Measurements from ENCODE around the gene CACTIN.

The CACTIN gene

DNA sequence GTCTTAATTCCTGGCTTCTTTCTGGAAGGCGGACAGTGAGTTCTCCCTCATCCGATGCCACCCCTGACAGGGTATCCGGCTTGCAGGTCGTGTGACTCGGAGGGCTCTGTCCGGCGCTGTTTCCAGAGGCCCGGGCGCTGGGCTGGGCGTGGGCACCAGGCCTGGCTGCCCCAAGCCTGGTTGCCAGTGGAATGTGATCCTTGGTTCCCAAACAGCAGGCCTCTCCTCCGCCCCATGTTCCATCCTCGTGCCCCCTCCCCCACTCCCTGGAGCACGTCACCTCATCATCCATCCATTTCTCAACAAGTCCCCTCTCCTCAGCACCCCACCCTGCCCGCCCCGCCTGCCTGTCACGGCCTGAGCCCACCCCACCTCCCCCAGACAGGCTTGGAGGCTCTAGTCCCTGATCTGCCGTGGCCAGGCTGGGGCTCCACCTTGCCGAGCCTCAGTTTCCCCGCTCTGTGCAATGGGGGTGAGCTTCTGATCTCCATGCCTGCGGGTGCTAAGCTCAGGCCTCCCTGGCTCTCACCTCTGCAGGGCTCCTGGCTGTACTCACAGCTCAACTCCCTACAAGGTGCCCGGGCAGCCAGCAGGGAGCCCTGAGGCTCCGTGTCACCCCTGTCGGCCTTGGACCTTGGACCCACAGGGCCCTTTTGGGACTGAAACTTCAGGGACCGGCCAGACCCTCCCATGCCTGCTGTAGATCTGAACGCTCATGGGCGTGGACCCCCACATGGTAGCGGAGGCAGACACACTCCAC, 22.2 kb downstream of the CACTIN start:
- Histone ChIP-seq H3K4me3 (ENCODE audit: insufficient read length, low read depth) (no peak overlapping the region), H3K9ac (ENCODE audit: insufficient read length, low read depth) (no peak overlapping the region), H3K9me3 (ENCODE audit: insufficient read depth, low read length) (no peaks in the 10 kb centered on the region), H3K4me1 (ENCODE audit: insufficient read depth, insufficient read length) (peaks cover 15% of the 10 kb centered on the region), H3K36me3 (ENCODE audit: insufficient read depth, insufficient read length, low read length) (peaks cover 6% of the 10 kb centered on the region), H3K27me3 (ENCODE audit: insufficient read depth, insufficient read length) (peaks cover 18% of the 10 kb centered on the region)
- DNase-seq (ENCODE audit: low read depth, low spot score): no peak
- TF ChIP-seq ZNF274 (IDR thresholded peaks at IDR 0.05; ENCODE audit: low read depth, low read length): no peak
- TF ChIP-seq SUZ12 (IDR thresholded peaks at IDR 0.05; ENCODE audit: extremely low read depth, insufficient read depth, insufficient read length): no peak
- TF ChIP-seq YY1 (IDR thresholded peaks at IDR 0.05; ENCODE audit: insufficient read depth, insufficient read length): no peak

- TF ChIP-seq ZNF274 (IDR thresholded peaks at IDR 0.05; ENCODE audit: low read depth, low read length): no peak
- no peak for TF ChIP-seq SUZ12 (IDR thresholded peaks at IDR 0.05; ENCODE audit: extremely low read depth, insufficient read depth, insufficient read length)
- TF ChIP-seq YY1 (IDR thresholded peaks at IDR 0.05; ENCODE audit: insufficient read depth, insufficient read length): no peak
- H3K4me3 ChIP-seq (ENCODE audit: insufficient read length, low read depth): no peak overlapping the region
- peak overlapping the region; percentile 36 for H3K9ac ChIP-seq (ENCODE audit: insufficient read length, low read depth)
- peaks cover 18% of the 10 kb centered on the region for H3K27me3 ChIP-seq (ENCODE audit: insufficient read depth, insufficient read length)
- H3K36me3 ChIP-seq (ENCODE audit: insufficient read depth, insufficient read length, low read length): peaks cover 5% of the 10 kb centered on the region
- DNase-seq (ENCODE audit: low read depth, low spot score): no peak
- H3K4me1 ChIP-seq (ENCODE audit: insufficient read depth, insufficient read length): peaks cover 13% of the 10 kb centered on the region
- no peaks in the 10 kb centered on the region for H3K9me3 ChIP-seq (ENCODE audit: insufficient read depth, low read length)
Observed at GRCh38 chr19:3603121-3603811, 23.3 kb downstream of the CACTIN start.

GRCh38 chr19:3601021-3601420, 25.6 kb downstream of the CACTIN start:
- TF ChIP-seq ZNF274 (IDR thresholded peaks at IDR 0.05; ENCODE audit: low read depth, low read length) (no peak), SUZ12 (IDR thresholded peaks at IDR 0.05; ENCODE audit: extremely low read depth, insufficient read depth, insufficient read length) (no peak), YY1 (IDR thresholded peaks at IDR 0.05; ENCODE audit: insufficient read depth, insufficient read length) (no peak)
- no peaks in the 10 kb centered on the region for H3K9me3 ChIP-seq (ENCODE audit: insufficient read depth, low read length)
- DNase-seq (ENCODE audit: low read depth, low spot score): no peak
- peaks cover 5% of the 10 kb centered on the region for H3K36me3 ChIP-seq (ENCODE audit: insufficient read depth, insufficient read length, low read length)
- H3K9ac ChIP-seq (ENCODE audit: insufficient read length, low read depth): no peak overlapping the region
- H3K4me3 ChIP-seq (ENCODE audit: insufficient read length, low read depth): no peak overlapping the region
- H3K4me1 ChIP-seq (ENCODE audit: insufficient read depth, insufficient read length): peaks cover 9% of the 10 kb centered on the region
- peaks cover 15% of the 10 kb centered on the region for H3K27me3 ChIP-seq (ENCODE audit: insufficient read depth, insufficient read length)

GRCh38 chr19:3599776-3600187, 26.8 kb downstream of the CACTIN start:
- no peaks in the 10 kb centered on the region for H3K9me3 ChIP-seq (ENCODE audit: insufficient read depth, low read length)
- TF ChIP-seq ZNF274 (IDR thresholded peaks at IDR 0.05; ENCODE audit: low read depth, low read length) (no peak), SUZ12 (IDR thresholded peaks at IDR 0.05; ENCODE audit: extremely low read depth, insufficient read depth, insufficient read length) (no peak), YY1 (IDR thresholded peaks at IDR 0.05; ENCODE audit: insufficient read depth, insufficient read length) (no peak)
- no peak overlapping the region for H3K9ac ChIP-seq (ENCODE audit: insufficient read length, low read depth)
- H3K4me1 ChIP-seq (ENCODE audit: insufficient read depth, insufficient read length): peaks cover 9% of the 10 kb centered on the region
- peaks cover 5% of the 10 kb centered on the region for H3K36me3 ChIP-seq (ENCODE audit: insufficient read depth, insufficient read length, low read length)
- H3K4me3 ChIP-seq (ENCODE audit: insufficient read length, low read depth): no peak overlapping the region
- DNase-seq (ENCODE audit: low read depth, low spot score): no peak
- H3K27me3 ChIP-seq (ENCODE audit: insufficient read depth, insufficient read length): peaks cover 2% of the 10 kb centered on the region

DNA sequence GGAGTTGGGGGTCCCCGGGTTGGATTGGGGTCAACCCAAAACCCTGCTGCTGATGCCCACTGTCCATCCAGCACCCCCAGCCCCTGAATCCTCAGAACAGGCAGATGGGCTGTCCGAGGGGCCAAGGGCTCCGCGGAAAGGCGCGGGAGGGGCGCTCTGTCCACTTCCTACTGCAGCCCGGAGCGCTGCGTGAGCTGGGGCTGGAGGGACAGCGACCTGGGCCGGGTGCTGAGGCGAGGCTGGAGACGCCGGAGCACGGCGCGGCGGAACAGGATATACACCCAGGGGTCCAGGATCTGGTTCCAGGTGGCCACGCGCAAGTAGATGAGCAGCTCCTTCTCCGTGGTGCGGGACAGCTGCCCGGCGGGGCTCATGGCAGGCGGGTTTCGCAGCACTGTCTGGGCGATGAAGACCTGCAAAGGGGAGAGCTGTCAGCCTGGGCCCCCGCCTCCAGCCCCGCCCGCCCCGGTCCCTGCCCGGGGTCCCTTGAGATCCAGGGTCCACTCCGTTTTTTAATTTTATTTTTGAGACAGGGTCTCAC, 31.0 kb downstream of the CACTIN start:
- no peaks in the 10 kb centered on the region for H3K9me3 ChIP-seq (ENCODE audit: insufficient read depth, low read length)
- peaks cover 3% of the 10 kb centered on the region for H3K27me3 ChIP-seq (ENCODE audit: insufficient read depth, insufficient read length)
- peaks cover 2% of the 10 kb centered on the region for H3K4me1 ChIP-seq (ENCODE audit: insufficient read depth, insufficient read length)
- peaks cover 5% of the 10 kb centered on the region for H3K36me3 ChIP-seq (ENCODE audit: insufficient read depth, insufficient read length, low read length)
- DNase-seq (ENCODE audit: low read depth, low spot score): no peak
- peak overlapping the region; percentile 50 for H3K9ac ChIP-seq (ENCODE audit: insufficient read length, low read depth)
- TF ChIP-seq SUZ12 (IDR thresholded peaks at IDR 0.05; ENCODE audit: extremely low read depth, insufficient read depth, insufficient read length) (no peak), YY1 (IDR thresholded peaks at IDR 0.05; ENCODE audit: insufficient read depth, insufficient read length) (no peak), ZNF274 (IDR thresholded peaks at IDR 0.05; ENCODE audit: low read depth, low read length) (no peak)
- H3K4me3 ChIP-seq (ENCODE audit: insufficient read length, low read depth): no peak overlapping the region

DNA sequence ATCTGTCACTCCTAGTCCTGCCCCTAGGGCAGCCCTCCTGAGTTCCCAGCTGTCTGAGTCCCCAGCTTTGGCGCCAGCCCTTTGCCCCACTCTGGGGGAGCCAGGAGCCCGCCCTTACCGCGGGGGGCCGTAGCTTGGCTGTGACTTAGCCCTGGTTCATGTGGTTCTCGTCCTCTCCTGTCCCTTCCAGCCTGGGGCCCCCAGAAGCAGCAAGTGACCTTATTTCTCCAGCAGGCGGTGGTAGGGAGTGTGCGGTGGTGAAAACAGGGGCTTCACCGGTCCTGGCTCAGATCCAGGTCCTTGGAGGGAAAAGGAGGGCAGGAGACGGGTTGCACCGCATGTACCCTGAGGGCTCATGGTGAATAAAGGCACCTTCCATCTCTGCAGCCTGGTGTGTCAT, 33.4 kb downstream of the CACTIN start:
- H3K36me3 ChIP-seq (ENCODE audit: insufficient read depth, insufficient read length, low read length): no peaks in the 10 kb centered on the region
- peak overlapping the region; percentile 42 for H3K9ac ChIP-seq (ENCODE audit: insufficient read length, low read depth)
- no peak for DNase-seq (ENCODE audit: low read depth, low spot score)
- no peaks in the 10 kb centered on the region; the same call in 1 of the 2 replicates for H3K9me3 ChIP-seq (ENCODE audit: insufficient read depth, low read length)
- H3K4me3 ChIP-seq (ENCODE audit: insufficient read length, low read depth): no peak overlapping the region
- peaks cover 3% of the 10 kb centered on the region for H3K27me3 ChIP-seq (ENCODE audit: insufficient read depth, insufficient read length)
- TF ChIP-seq YY1 (IDR thresholded peaks at IDR 0.05; ENCODE audit: insufficient read depth, insufficient read length) (no peak), SUZ12 (IDR thresholded peaks at IDR 0.05; ENCODE audit: extremely low read depth, insufficient read depth, insufficient read length) (no peak), ZNF274 (IDR thresholded peaks at IDR 0.05; ENCODE audit: low read depth, low read length) (no peak)
- no peaks in the 10 kb centered on the region for H3K4me1 ChIP-seq (ENCODE audit: insufficient read depth, insufficient read length)
